ENCODE results near the gene UPP2.

DNA sequence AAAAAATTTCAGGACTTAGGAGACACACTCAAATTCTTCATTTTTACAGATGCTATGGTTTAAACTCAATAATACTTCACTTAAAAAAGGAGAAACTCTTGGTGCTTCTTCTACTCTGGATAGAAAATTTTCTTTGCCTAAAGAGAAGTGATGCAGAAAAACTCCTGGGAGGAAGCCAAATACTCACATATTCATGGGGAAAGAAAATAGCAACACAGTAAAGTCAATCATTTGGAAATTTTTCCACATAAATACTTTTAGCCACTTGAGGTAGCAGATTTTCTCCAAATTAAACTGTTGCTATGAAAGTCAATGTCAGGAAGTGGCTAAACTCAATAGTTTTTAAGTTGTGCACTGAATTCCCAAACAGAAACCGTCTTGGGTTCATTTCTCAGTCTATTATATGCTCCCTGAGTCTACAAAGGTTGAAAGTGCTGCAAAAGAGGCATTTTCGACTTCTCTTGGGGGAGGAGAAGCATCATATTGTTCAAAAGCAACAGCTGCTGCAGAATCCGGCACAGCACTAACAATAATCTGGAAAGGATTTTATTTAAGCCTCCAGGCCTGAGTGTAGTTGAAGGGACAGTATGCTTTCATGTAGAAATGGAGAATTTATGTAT, 81.1 kb downstream of the UPP2 start:
- no peak for TF ChIP-seq EZH2 (IDR thresholded peaks at IDR 0.05; ENCODE audit: low read depth, low read length, severe bottlenecking)
- no peak for TF ChIP-seq CBX5 (IDR thresholded peaks at IDR 0.05; ENCODE audit: low read depth, low read length)
- TF ChIP-seq POLR2AphosphoS5 (IDR thresholded peaks at IDR 0.05; ENCODE audit: low read depth, low read length) = no peak
- TF ChIP-seq RAD21 (IDR thresholded peaks at IDR 0.05 in 1 of 2, conservative IDR thresholded peaks at IDR 0.05 in 1 of 2; ENCODE audit: low read depth in 2 of 2, low read length in 2 of 2) = no peak
- no peak for TF ChIP-seq HDAC6 (IDR thresholded peaks at IDR 0.05; ENCODE audit: low read depth, low read length)
- TF ChIP-seq SUZ12 (IDR thresholded peaks at IDR 0.05; ENCODE audit: low read length) = no peak
- TF ChIP-seq CEBPB (IDR thresholded peaks at IDR 0.05; ENCODE audit: low read depth, low read length) = no peak
- no peak for TF ChIP-seq MAFK (IDR thresholded peaks at IDR 0.05; ENCODE audit: low read depth, low read length)
- TF ChIP-seq, protein P1, sequence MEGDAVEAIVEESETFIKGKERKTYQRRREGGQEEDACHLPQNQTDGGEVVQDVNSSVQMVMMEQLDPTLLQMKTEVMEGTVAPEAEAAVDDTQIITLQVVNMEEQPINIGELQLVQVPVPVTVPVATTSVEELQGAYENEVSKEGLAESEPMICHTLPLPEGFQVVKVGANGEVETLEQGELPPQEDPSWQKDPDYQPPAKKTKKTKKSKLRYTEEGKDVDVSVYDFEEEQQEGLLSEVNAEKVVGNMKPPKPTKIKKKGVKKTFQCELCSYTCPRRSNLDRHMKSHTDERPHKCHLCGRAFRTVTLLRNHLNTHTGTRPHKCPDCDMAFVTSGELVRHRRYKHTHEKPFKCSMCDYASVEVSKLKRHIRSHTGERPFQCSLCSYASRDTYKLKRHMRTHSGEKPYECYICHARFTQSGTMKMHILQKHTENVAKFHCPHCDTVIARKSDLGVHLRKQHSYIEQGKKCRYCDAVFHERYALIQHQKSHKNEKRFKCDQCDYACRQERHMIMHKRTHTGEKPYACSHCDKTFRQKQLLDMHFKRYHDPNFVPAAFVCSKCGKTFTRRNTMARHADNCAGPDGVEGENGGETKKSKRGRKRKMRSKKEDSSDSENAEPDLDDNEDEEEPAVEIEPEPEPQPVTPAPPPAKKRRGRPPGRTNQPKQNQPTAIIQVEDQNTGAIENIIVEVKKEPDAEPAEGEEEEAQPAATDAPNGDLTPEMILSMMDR (IDR thresholded peaks at IDR 0.05; ENCODE audit: control extremely low read depth in 1 of 3, insufficient read depth in 1 of 3, low read depth in 1 of 3, low read length in 3 of 3) = no peak
- TF ChIP-seq RFX5 (IDR thresholded peaks at IDR 0.05; ENCODE audit: borderline replicate concordance, low read depth, low read length) = no peak
- no peak for TF ChIP-seq ZNF274 (IDR thresholded peaks at IDR 0.05; ENCODE audit: borderline replicate concordance, extremely low read depth, low read length)
- TF ChIP-seq CHD1 (IDR thresholded peaks at IDR 0.05; ENCODE audit: low read depth, low read length) = no peak
- no peak for TF ChIP-seq POLR2A (IDR thresholded peaks at IDR 0.05; ENCODE audit: control extremely low read depth in 1 of 2, low read depth in 2 of 2, low read length in 2 of 2)
